GM18502 (cell line): ENCODE data around the gene ZNF837.
"Not testable (repeated sequence)": the region's sequence is repeated elsewhere in the genome, so short reads cannot be mapped to it uniquely, and the experiment has no call there.

Experiments used
- ATAC-seq: cut with Tn5 transposase; IDR thresholded peaks from one replicate; pipeline ENCODE4 v1.9.1; 2021; ENCODE audit warnings: mild to moderate bottlenecking; ENCODE audit not compliant: unreplicated experiment, poor library complexity

The ZNF837 gene

DNA sequence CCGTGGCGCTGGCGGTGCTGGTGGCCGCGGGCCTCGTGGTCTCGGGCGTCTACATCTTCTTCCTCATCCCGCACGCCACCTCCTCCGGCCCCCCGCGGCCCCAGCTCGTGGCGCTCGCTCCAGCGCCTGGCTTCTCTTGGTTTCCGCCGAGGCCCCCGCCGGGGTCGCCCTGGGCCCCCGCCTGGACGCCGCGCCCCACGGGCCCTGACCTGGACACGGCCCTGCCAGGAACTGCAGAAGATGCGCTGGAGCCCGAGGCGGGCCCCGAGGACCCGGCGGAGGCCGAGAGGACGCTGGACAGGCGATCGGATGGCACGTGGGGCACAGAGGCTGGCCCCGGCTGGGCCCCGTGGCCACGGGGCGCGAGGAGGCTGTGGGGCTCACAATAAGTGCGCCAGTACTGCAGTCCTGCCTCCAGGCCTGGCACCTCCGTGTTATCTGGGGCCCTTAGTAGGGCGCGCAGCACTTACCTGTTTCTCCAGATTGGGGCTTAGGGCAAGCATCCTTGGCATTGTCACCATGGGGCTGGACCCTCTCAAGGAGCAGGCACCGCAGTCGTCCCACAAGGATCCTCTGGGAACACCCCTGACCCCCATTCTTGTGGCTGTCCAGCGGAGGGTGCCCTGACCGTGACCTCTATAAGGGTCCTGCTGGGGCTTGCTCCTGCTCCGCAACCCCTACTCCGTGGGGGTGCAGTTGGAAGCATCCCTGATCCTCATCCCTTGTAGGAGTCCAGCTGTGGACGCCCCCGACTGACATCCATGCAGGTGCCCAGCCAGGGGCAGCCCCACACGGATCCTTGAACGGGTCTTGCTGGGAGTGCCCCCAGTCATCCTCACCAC is 16.1 kb upstream of the ZNF837 start:
- no peak for ATAC-seq

GRCh38 chr19:58395979-58396627 is 15.3 kb upstream of the ZNF837 start:
- no peak for ATAC-seq

DNA sequence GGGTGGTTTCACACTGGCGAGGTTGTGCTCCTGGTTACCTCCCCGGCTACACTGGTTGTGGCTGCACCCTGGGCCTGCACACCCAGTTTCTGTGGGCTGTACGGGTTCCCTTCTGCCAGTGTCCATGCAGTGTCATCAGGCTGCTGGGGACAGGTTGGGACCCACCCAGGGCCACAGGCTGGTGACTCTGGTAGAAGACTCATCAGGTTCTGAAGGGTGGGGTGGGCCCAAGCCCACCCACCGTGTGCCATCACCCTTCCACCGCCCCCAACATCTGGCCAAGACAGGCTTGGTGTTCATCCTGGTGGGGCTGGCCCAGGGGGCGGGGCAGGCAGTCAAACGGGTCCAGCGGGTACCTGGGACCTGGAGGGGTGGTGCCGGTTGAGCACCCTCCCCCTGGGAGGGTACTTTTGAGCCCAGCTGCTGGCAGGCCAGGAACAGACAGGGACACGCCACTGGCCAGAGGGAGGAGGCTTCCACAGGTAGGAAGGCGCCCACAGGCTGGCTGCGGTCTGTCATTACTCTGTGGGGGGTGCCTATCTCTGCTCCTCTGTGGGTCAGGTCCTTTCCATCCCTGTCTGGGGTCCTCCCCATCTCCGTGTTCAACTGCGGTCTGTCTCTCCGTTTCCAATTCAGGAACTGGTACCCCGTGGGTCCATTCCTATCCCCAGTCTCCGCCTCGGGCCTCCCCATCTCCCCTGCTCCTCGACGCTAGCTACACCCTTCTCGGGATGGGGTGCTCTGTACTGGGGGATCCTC is 14.6 kb upstream of the ZNF837 start, which contains the start of gene RNF225:
RNF225 (plus strand) TSS at position 437 of the 759 bp plus-strand sequence. CDS start 434 bp downstream, outside the sequence.
- no peak for ATAC-seq

DNA sequence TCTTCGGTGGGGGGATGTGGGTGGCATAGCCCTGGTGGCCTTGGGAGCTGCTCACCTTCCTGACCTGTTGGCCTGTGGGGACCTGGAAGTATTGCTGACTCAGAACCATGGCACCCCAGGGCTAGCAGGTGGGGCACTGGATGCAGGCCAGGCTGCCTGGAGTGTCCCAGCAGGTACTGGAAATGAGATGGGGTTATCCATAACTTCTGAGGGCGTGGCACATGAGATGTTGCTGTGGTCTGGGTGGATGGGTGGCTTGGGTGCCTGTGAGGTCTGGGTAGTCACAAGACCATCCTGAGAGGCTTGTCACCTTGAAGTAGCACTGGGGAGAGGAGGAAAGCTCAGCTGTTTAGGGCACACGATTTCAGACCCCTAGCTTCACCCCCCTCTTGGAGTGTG is 14.0 kb upstream of the ZNF837 start:
- no peak for ATAC-seq

DNA sequence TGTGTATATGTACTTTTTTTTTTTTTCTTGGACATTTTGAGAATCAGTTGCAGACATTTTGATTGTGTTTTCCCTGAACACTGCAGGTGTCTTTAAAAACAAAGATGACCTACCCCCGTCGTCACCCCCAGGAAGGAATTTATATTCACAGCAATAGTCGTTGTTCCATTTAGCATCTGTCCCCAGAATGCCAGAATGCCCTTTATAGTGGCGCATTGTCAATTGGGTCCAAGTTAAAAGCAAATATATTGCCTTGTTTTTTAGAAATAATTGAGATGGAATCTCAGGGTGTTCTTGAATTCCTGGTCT is 12.8 kb upstream of the ZNF837 start:
- ATAC-seq: no peak

DNA sequence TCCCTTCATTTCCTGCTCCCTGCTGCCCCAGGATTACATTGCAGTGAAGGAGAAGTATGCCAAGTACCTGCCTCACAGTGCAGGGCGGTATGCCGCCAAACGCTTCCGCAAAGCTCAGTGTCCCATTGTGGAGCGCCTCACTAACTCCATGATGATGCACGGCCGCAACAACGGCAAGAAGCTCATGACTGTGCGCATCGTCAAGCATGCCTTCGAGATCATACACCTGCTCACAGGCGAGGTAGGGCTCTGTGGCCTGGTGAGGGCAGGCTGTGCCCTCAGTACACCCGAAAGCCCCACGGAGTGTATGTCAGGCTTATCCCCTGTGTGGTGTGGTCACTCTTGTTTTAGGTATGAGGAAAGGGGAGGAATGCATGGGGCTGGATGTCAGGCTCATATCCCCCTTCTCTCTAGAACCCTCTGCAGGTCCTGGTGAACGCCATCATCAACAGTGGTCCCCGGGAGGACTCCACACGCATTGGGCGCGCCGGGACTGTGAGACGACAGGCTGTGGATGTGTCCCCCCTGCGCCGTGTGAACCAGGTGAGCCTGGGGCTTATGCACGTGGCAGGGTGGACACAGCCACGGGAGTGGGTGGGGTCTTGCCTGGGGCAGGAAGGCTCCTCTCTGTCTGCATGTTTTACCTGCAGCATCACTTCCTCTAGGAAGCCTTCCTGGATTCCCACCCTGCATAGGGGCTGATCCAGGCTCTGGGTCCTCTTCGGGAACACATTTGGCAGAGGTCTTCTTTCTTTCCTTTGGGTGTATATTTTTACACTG is 12.3 kb upstream of the ZNF837 start:
- no peak for ATAC-seq

DNA sequence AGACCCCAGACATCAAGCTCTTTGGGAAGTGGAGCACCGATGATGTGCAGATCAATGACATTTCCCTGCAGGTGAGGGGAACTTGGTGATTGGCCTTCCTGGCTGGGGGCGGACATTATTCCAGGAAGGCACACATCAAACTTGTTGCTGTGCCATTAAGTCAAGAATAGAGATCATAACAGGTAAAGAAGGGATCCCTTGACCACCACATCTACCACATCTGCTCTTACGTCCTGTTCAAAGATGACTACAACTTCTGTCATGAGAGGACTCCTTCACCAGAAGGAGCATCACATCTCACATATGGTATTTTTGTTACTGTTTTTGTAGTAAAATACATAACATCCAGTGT is 7.3 kb upstream of the ZNF837 start:
- no peak for ATAC-seq

GRCh38 chr19:58387338-58388174 is 6.7 kb upstream of the ZNF837 start:
- peak; percentile 2 for ATAC-seq

GRCh38 chr19:58386576-58387337 is 5.9 kb upstream of the ZNF837 start, which contains the start of gene RPS5:
Gene RPS5 (plus strand): TSS chr19:58387269. CDS start chr19:58388138, 869 bp downstream.
- peak; percentile 83 for ATAC-seq

DNA sequence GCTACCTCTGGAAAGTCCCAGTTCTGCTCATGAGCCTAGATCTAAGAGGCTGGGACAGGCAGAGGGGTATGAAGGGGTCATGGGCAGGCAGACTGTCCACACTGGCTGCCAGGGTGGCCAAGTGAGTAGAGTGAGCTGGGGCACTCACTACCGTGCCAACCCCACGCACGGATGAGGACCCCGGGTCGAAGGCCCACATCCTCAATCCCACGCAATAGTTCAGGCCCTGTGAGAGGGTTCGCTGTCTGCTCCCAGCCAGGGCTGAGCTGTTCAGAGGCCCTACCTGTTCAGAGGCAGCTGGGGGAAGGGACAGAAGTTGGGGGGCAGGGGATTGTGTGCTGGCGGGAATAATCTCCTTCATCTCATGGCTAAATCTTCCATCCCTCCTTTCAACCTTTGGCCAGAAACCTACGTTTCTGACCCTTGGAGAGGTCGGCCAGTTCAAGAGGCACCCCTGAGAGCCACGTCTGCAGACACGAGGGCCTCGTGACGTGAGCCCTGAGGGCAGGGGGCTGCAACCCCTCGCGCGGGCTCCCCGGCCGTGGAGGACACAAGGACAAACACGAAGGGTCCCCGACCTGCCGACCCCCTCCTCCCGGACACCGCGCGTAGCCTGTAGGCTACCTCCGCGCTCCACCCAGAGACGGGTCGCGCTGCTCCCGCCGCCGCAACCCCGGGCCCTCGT is 5.2 kb upstream of the ZNF837 start:
- ATAC-seq: peak; percentile 7

GRCh38 chr19:58385313-58385890 is 4.6 kb upstream of the ZNF837 start:
- ATAC-seq: no peak

- ATAC-seq: no peak
These were observed 2.3 kb upstream of the ZNF837 start for GRCh38 chr19:58382997-58383603.

- ATAC-seq: no peak
These were observed 806 bp upstream of the ZNF837 start for GRCh38 chr19:58381460-58382212.

GRCh38 chr19:58380037-58380661 is 681 bp downstream of the ZNF837 start:
- ATAC-seq: no peak

GRCh38 chr19:58379246-58379645 is 1.6 kb downstream of the ZNF837 start:
- ATAC-seq: no peak

GRCh38 chr19:58376724-58377123 is 4.1 kb downstream of the ZNF837 start:
- not testable (repeated sequence) for ATAC-seq
